ENCODE results near the gene MMP19.
"Not testable (repeated sequence)": the region's sequence is repeated elsewhere in the genome, so short reads cannot be mapped to it uniquely, and the experiment has no call there.

Gene MMP19

GRCh38 chr12:55842681-55843429, at the start of gene MMP19:
MMP19 (minus strand) TSS chr12:55842936; CDS start chr12:55842830, 106 bp downstream.
- DNase-seq (ENCODE audit: low read depth, low spot score), result no peak

- DNase-seq (ENCODE audit: low read depth, low spot score), result no peak
These were observed 48.6 kb upstream of the MMP19 start for GRCh38 chr12:55891310-55891709.

GRCh38 chr12:55885113-55885512, 42.4 kb upstream of the MMP19 start:
- no peak for DNase-seq (ENCODE audit: low read depth, low spot score)

- DNase-seq (ENCODE audit: low read depth, low spot score), result no peak
These were observed 35.1 kb upstream of the MMP19 start for GRCh38 chr12:55877824-55878223.

GRCh38 chr12:55875704-55876467, 33.1 kb upstream of the MMP19 start:
- DNase-seq (ENCODE audit: low read depth, low spot score), result no peak

GRCh38 chr12:55874443-55874842, 31.7 kb upstream of the MMP19 start:
- DNase-seq (ENCODE audit: low read depth, low spot score), result no peak

- DNase-seq (ENCODE audit: low read depth, low spot score), result not testable (repeated sequence)
These were observed 23.8 kb upstream of the MMP19 start for GRCh38 chr12:55866454-55867004.

GRCh38 chr12:55865327-55865726, 22.6 kb upstream of the MMP19 start:
- no peak for DNase-seq (ENCODE audit: low read depth, low spot score)

GRCh38 chr12:55862931-55863330, 20.2 kb upstream of the MMP19 start:
- DNase-seq (ENCODE audit: low read depth, low spot score), result not testable (repeated sequence)

GRCh38 chr12:55862286-55862685, 19.6 kb upstream of the MMP19 start:
- DNase-seq (ENCODE audit: low read depth, low spot score), result no peak

- DNase-seq (ENCODE audit: low read depth, low spot score), result no peak
These were observed 19.1 kb upstream of the MMP19 start for GRCh38 chr12:55861871-55862270.

- DNase-seq (ENCODE audit: low read depth, low spot score), result no peak
These were observed 18.7 kb upstream of the MMP19 start for GRCh38 chr12:55861396-55861795.

- no peak for DNase-seq (ENCODE audit: low read depth, low spot score)
These were observed 10.0 kb upstream of the MMP19 start for GRCh38 chr12:55852740-55853139.

GRCh38 chr12:55850893-55851292, 8.2 kb upstream of the MMP19 start:
- DNase-seq (ENCODE audit: low read depth, low spot score), result no peak

- no peak for DNase-seq (ENCODE audit: low read depth, low spot score)
These were observed 7.7 kb upstream of the MMP19 start for GRCh38 chr12:55850401-55850800.

GRCh38 chr12:55849616-55850343, 7.0 kb upstream of the MMP19 start:
- no peak for DNase-seq (ENCODE audit: low read depth, low spot score)

- DNase-seq (ENCODE audit: low read depth, low spot score), result peak; percentile 95
These were observed 5.0 kb upstream of the MMP19 start for GRCh38 chr12:55847603-55848291.

- DNase-seq (ENCODE audit: low read depth, low spot score), result no peak
These were observed 4.3 kb upstream of the MMP19 start for GRCh38 chr12:55847033-55847432.

- DNase-seq (ENCODE audit: low read depth, low spot score), result no peak
These were observed 3.2 kb upstream of the MMP19 start for GRCh38 chr12:55845785-55846496.

- no peak for DNase-seq (ENCODE audit: low read depth, low spot score)
These were observed 2.6 kb upstream of the MMP19 start for GRCh38 chr12:55845361-55845760.

- DNase-seq (ENCODE audit: low read depth, low spot score), result no peak
These were observed 2.2 kb upstream of the MMP19 start for GRCh38 chr12:55844961-55845360.

Data from smooth muscle cell of the brain vasculature (primary cell).